HepG2 (cell line): Measurements from ENCODE around the gene BRAT1. TPM values are rescaled to one million over a fixed set of nuclear protein-coding genes. Genes with fewer than 3 reads are reported as not detected.
A peak's percentile ranks its signal among the peaks of the same experiment; 100 is the strongest.

Experiments used
- KDM1A ChIP-seq: IDR thresholded peaks from 2 replicates; pipeline ENCODE4 v1.6.1; 2016; ENCODE audit warnings: missing compliant biosample characterization
- RCOR2 ChIP-seq: IDR thresholded peaks from 2 replicates; pipeline ENCODE4 v1.6.1; 2016; ENCODE audit warnings: missing biosample characterization, missing genetic modification reagents
- ZNF629 ChIP-seq: sonication (generic); formaldehyde crosslinking; conservative IDR thresholded peaks from 2 replicates; pipeline ENCODE4 v1.5.0; 2020; ENCODE audit warnings: missing genetic modification reagents
- polyA plus RNA-seq, 8 experiments: library from polyadenylated mRNA; depleted of rRNA in 3 of 8; stranded (reverse) in 7 of 8; unstranded in 1 of 8; fragments of >200 nt; fragmentation: Illumina TruSeq in 4 of 8; extraction: Trizol in 4 of 8; gene quantifications; 2 replicates each; pipeline versions ENCODE4 v1.2.1 to v1.2.3, GENCODE V29; 2011 to 2016; ENCODE audit warnings: low read depth in 4 of 8, missing spikeins in 1 of 8, mixed read lengths in 1 of 8; ENCODE audit not compliant: insufficient read depth in 1 of 8
- total RNA-seq, 5 experiments: library from RNA; depleted of rRNA; stranded (reverse); fragments of >200 nt; fragmentation: Illumina TruSeq; extraction: Trizol; gene quantifications; 2 replicates each; pipeline ENCODE4 v1.2.3, GENCODE V29; 2016; ENCODE audit warnings: low read depth in 1 of 5
- TF ChIP-seq, protein P1 (sequence below): sonication (generic); formaldehyde crosslinking; IDR thresholded peaks from 2 replicates; pipeline ENCODE4 v1.5.0; 2020; ENCODE audit warnings: mild to moderate bottlenecking, missing genetic modification reagents, borderline replicate concordance
- TF ChIP-seq, protein P2 (sequence below): sonication (generic); formaldehyde crosslinking; IDR thresholded peaks from 2 replicates; pipeline ENCODE4 v1.9.0; 2022; ENCODE audit warnings: missing genetic modification reagents, mild to moderate bottlenecking, borderline replicate concordance

The BRAT1 gene
- total and polyA plus RNA-seq, 2 of the 13 experiments (the other 11 are each of a cell fraction or from before 2014, with no cell fraction given): 10.2 to 20.3 TPM

DNA sequence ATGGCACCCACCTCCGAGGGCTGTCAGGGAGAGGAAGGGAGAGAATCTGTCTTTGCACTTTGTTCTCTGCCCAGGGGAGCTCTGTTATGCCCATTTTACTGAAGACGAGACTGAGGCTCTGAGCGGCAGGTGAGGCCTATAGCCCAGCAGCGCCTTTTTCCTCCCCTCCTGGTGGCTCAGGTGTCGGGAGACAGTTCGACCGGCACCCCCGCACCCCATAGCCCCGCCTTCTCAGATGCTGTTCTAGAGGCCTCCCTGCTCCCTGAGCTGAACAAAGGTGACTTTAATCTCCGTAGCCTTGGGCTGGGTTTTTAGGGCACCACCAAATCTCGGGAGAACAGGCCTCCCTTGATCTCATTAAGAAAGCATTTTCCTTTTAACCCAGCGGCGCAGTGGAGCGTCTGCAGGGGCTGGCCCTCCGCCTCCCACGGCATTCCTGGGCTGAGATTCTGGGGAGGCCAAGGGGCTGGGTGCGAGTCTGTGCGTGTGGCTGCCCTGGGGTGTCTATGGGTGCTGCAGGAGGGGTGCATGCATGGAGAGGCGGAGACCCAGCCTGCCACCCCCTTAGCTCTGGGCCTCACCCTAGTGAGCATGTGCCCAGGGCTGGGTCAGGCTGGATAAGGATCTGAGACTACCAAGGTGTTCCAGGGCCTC lies 32.4 kb downstream of the BRAT1 start (continued):
- TF ChIP-seq, protein P1, sequence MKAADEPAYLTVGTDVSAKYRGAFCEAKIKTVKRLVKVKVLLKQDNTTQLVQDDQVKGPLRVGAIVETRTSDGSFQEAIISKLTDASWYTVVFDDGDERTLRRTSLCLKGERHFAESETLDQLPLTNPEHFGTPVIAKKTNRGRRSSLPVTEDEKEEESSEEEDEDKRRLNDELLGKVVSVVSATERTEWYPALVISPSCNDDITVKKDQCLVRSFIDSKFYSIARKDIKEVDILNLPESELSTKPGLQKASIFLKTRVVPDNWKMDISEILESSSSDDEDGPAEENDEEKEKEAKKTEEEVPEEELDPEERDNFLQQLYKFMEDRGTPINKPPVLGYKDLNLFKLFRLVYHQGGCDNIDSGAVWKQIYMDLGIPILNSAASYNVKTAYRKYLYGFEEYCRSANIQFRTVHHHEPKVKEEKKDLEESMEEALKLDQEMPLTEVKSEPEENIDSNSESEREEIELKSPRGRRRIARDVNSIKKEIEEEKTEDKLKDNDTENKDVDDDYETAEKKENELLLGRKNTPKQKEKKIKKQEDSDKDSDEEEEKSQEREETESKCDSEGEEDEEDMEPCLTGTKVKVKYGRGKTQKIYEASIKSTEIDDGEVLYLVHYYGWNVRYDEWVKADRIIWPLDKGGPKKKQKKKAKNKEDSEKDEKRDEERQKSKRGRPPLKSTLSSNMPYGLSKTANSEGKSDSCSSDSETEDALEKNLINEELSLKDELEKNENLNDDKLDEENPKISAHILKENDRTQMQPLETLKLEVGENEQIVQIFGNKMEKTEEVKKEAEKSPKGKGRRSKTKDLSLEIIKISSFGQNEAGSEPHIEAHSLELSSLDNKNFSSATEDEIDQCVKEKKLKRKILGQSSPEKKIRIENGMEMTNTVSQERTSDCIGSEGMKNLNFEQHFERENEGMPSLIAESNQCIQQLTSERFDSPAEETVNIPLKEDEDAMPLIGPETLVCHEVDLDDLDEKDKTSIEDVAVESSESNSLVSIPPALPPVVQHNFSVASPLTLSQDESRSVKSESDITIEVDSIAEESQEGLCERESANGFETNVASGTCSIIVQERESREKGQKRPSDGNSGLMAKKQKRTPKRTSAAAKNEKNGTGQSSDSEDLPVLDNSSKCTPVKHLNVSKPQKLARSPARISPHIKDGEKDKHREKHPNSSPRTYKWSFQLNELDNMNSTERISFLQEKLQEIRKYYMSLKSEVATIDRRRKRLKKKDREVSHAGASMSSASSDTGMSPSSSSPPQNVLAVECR: 0 out of 2 replicates have a peak, but pooled peaks have one; percentile 23
- peak; percentile 62; the same call in 1 of the 2 replicates for TF ChIP-seq KDM1A
- TF ChIP-seq, protein P2, sequence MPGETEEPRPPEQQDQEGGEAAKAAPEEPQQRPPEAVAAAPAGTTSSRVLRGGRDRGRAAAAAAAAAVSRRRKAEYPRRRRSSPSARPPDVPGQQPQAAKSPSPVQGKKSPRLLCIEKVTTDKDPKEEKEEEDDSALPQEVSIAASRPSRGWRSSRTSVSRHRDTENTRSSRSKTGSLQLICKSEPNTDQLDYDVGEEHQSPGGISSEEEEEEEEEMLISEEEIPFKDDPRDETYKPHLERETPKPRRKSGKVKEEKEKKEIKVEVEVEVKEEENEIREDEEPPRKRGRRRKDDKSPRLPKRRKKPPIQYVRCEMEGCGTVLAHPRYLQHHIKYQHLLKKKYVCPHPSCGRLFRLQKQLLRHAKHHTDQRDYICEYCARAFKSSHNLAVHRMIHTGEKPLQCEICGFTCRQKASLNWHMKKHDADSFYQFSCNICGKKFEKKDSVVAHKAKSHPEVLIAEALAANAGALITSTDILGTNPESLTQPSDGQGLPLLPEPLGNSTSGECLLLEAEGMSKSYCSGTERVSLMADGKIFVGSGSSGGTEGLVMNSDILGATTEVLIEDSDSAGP (CRISPR knock-in tag): peak; percentile 21; the same call in 1 of the 2 replicates
- TF ChIP-seq RCOR2 (CRISPR knock-in tag): peak; percentile 37
- TF ChIP-seq ZNF629 (CRISPR knock-in tag): peak; percentile 97
- TF ChIP-seq, all 625 proteins: peak for 13
